HCT116 (cell line): ENCODE results near the gene DRD3. TPM values are rescaled to one million over a fixed set of nuclear protein-coding genes. Genes with fewer than 3 reads are reported as not detected.

Source experiments
- ATAC-seq: fragments of 200-7000 bp; cut with Tn5 transposase; 2 replicates; pipeline ENCODE4 v1.9.1; 2020; ENCODE audit warnings: mild to moderate bottlenecking, moderate library complexity
- BruUV-seq: library from RNA; stranded (reverse); fragments of 400-500 nt; replicated peaks from 2 replicates; lab custom pipeline; 2021; lab: Mats Ljungman, UMichigan
- CTCF ChIA-PET: fragments of 300-600 bp; sonication (Branson Sonifier 250); formaldehyde crosslinking; loops from one replicate; lab custom pipeline; 2021; ENCODE audit warnings: antibody characterized with exemption; lab: Charles Lee
- POLR2A ChIA-PET: fragments of 300-600, 350-600 bp; sonication (Branson Sonifier 250); formaldehyde crosslinking; loops from one replicate; lab custom pipeline; 2021; ENCODE audit warnings: antibody characterized with exemption; lab: Charles Lee
- RAD21 ChIA-PET, 2 experiments: fragments of 300-600 bp; sonication (Branson Sonifier 250); formaldehyde crosslinking; loops; one replicate each; lab custom pipeline; 2023; ENCODE audit warnings: low total read pairs in 2 of 2; ENCODE audit not compliant: uncharacterized antibody in 2 of 2, unreplicated experiment in 2 of 2, low non-redundant PET in 1 of 2; lab: Charles Lee
- DNase-seq: peaks from one replicate; pipeline ENCODE4 v3.0.0-alpha.2; 2010; ENCODE audit warnings: low read depth, low spot score
- H2AFZ ChIP-seq: fragments of 200-600 bp; shearing (Covaris generic), sonication (generic); 2 replicates; pipeline ENCODE4 v1.6.1; 2017; ENCODE audit warnings: low read depth, mixed run types, mixed read lengths, antibody characterized with exemption, low read length; ENCODE audit not compliant: poor library complexity, severe bottlenecking
- H3K27ac ChIP-seq: 2 replicates; pipeline ENCODE4 v1.5.1; 2012; ENCODE audit warnings: low read depth, low read length
- H3K27me3 ChIP-seq: fragments of 200-600 bp; sonication (generic); 2 replicates; pipeline ENCODE4 v1.6.1; 2016; ENCODE audit warnings: mixed run types, low read length, mixed read lengths; ENCODE audit not compliant: insufficient read depth
- H3K36me3 ChIP-seq, 2 experiments: fragments of 200-500 bp in 1 of 2; fragments of 200-600 bp in 1 of 2; sonication (Bioruptor generic) in 1 of 2; sonication (generic) in 1 of 2; 2 replicates each; pipeline versions ENCODE4 v1.5.1 to v1.6.1; 2014 to 2016; ENCODE audit warnings: low read length in 2 of 2, inconsistent platforms in 1 of 2, mixed read lengths in 1 of 2, mixed run types in 1 of 2; ENCODE audit not compliant: insufficient read depth in 2 of 2, control insufficient read depth in 1 of 2
- H3K4me1 ChIP-seq, 2 experiments: fragments of 200-600 bp in 1 of 2; sonication (generic) in 1 of 2; 2 replicates each; pipeline versions ENCODE4 v1.5.1 to v1.6.1; 2012 to 2017; ENCODE audit warnings: low read length in 2 of 2, inconsistent platforms in 1 of 2, mild to moderate bottlenecking in 1 of 2, mixed read lengths in 1 of 2, mixed run types in 1 of 2, moderate library complexity in 1 of 2; ENCODE audit not compliant: insufficient read depth in 2 of 2, control insufficient read depth in 1 of 2
- H3K4me2 ChIP-seq: fragments of 200-600 bp; sonication (generic); 2 replicates; pipeline ENCODE4 v1.6.1; 2017; ENCODE audit warnings: mixed run types, low read length, mixed read lengths
- H3K4me3 ChIP-seq, 2 experiments: fragments of 200-600 bp in 1 of 2; sonication (generic) in 1 of 2; replicated peaks in 1 of 2; 2 replicates each; pipeline ENCODE4 v1.5.1; 2011 to 2016; ENCODE audit warnings: low read length in 2 of 2, control low read depth in 1 of 2, low read depth in 1 of 2, mild to moderate bottlenecking in 1 of 2, mixed read lengths in 1 of 2, mixed run types in 1 of 2
- H3K79me2 ChIP-seq: fragments of 200-600 bp; sonication (generic); 2 replicates; pipeline ENCODE4 v1.6.1; 2017; ENCODE audit warnings: mild to moderate bottlenecking, mixed run types, low read length, moderate library complexity, mixed read lengths; ENCODE audit not compliant: insufficient read depth
- H3K9ac ChIP-seq: fragments of 200-600 bp; sonication (generic); 2 replicates; pipeline ENCODE4 v1.6.1; 2016; ENCODE audit warnings: low read length, mixed read lengths
- H3K9me2 ChIP-seq: fragments of 200-600 bp; sonication (generic), shearing (Covaris generic); 2 replicates; pipeline ENCODE4 v1.6.1; 2017; ENCODE audit warnings: mixed run types, mild to moderate bottlenecking, moderate library complexity; ENCODE audit not compliant: insufficient read depth
- H3K9me3 ChIP-seq, 2 experiments: fragments of 200-500 bp in 1 of 2; fragments of 200-600 bp in 1 of 2; sonication (Bioruptor generic) in 1 of 2; sonication (generic) in 1 of 2; 2 replicates each; pipeline ENCODE4 v1.6.1; 2014 to 2017; ENCODE audit warnings: low read length in 2 of 2, mixed read lengths in 2 of 2, inconsistent platforms in 1 of 2, low read depth in 1 of 2, mild to moderate bottlenecking in 1 of 2, mixed run types in 1 of 2, moderate library complexity in 1 of 2; ENCODE audit not compliant: control insufficient read depth in 1 of 2, insufficient read depth in 1 of 2
- H4K20me1 ChIP-seq: fragments of 200-600 bp; sonication (generic), shearing (Covaris generic); 2 replicates; pipeline ENCODE4 v1.6.1; 2017; ENCODE audit warnings: mixed run types, mild to moderate bottlenecking, moderate library complexity; ENCODE audit not compliant: insufficient read depth
- ATF3 ChIP-seq: IDR thresholded peaks from 2 replicates; pipeline ENCODE4 v1.6.1; 2012
- CEBPB ChIP-seq: IDR thresholded peaks from 2 replicates; pipeline ENCODE4 v1.6.1; 2012; ENCODE audit warnings: low read depth
- JUND ChIP-seq: IDR thresholded peaks from 2 replicates; pipeline ENCODE4 v1.6.1; 2012
- MAX ChIP-seq: IDR thresholded peaks from 2 replicates; pipeline ENCODE4 v1.6.1; 2012
- SIN3A ChIP-seq: IDR thresholded peaks from 2 replicates; pipeline ENCODE4 v1.6.1; 2012; ENCODE audit warnings: low read depth
- SP1 ChIP-seq: IDR thresholded peaks from 2 replicates; pipeline ENCODE4 v1.6.1; 2012; ENCODE audit warnings: low read depth
- ZBTB33 ChIP-seq: IDR thresholded peaks from 2 replicates; pipeline ENCODE4 v1.6.1; 2011; ENCODE audit warnings: mild to moderate bottlenecking, low read length, moderate library complexity; ENCODE audit not compliant: insufficient replicate concordance; ENCODE audit errors: extremely low read depth
- intact Hi-C: fragments of 100-400 bp; cut with micrococcal nuclease; formaldehyde crosslinking; loops from 2 replicates; pipeline ENCODE4 v1.10.0; 2022
- total RNA-seq: library from RNA; stranded (reverse); gene quantifications from one replicate; pipeline ENCODE4 v1.2.1, GENCODE V29; 2021; ENCODE audit not compliant: unreplicated experiment

Gene DRD3
- total RNA-seq, 1 experiment from 2014 or later: not detected

- intact Hi-C loops: no loop called here
- ChIA-PET RAD21 (no interaction called here), CTCF (no interaction called here)
These were observed 28.9 kb upstream of the DRD3 start for GRCh38 chr3:114207768-114208167.

More at GRCh38 chr3:114207768-114208167, 28.9 kb upstream of the DRD3 start:
- Histone ChIP-seq H3K27me3 (no peaks in the 10 kb centered on the region), H3K9me3 (no peaks in the 10 kb centered on the region), H4K20me1 (no peaks in the 10 kb centered on the region), H3K4me3 (no peak overlapping the region), H3K9me2 (no peaks in the 10 kb centered on the region), H3K4me1 (no peaks in the 10 kb centered on the region), H3K79me2 (no peaks in the 10 kb centered on the region), H3K4me2 (no peak overlapping the region), H3K27ac (no peak overlapping the region), H3K9ac (no peak overlapping the region), H2AFZ (no peak overlapping the region), H3K36me3 (no peaks in the 10 kb centered on the region)
- POLR2A ChIA-PET: no interaction called here
- BruUV-seq: no TSS peak
- DNase-seq (no peak), ATAC-seq (no peak)
- TF ChIP-seq CEBPB (no peak), SIN3A (no peak), ATF3 (no peak), JUND (no peak), MAX (no peak), SP1 (no peak), ZBTB33 (no peak)
